NT2/D1 (cell line): ENCODE results near the gene NDUFAF2.

ENCODE experiments used
- SUZ12 ChIP-seq: IDR thresholded peaks from 2 replicates; pipeline ENCODE4 v1.6.1; 2011; ENCODE audit not compliant: insufficient read length, insufficient read depth; ENCODE audit errors: extremely low read depth
- YY1 ChIP-seq: IDR thresholded peaks from 2 replicates; pipeline ENCODE4 v1.6.1; 2011; ENCODE audit not compliant: insufficient read length, insufficient read depth

DNA sequence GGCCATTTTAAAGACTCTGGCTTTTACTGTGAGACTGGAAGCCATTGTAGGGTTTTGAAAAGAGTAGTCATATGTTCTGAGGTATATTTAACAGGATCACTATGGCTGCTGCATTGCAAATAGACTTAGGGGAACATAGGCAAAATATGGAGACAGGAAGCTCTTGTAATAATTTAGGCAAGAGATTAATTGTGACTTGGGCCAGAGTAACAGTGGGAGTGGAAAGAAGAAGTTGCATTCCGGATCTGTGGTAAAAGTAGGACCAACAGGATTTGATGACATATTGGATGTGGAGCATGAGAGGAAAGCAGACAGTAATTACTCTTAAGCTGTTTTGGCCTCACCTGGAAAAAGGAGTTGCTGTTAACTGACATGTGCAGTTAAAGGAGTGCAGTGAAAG lies 131.6 kb downstream of the NDUFAF2 start:
- TF ChIP-seq YY1 (no peak), SUZ12 (no peak)
